GM19452 (cell line): ENCODE measurements around the gene UMAD1.
A peak's percentile ranks its signal among the peaks of the same experiment; 100 is the strongest.
"Not testable (repeated sequence)": the region's sequence is repeated elsewhere in the genome, so short reads cannot be mapped to it uniquely, and the experiment has no call there.

ENCODE experiments used
- ATAC-seq: cut with Tn5 transposase; IDR thresholded peaks from one replicate; pipeline ENCODE4 v1.9.1; 2021; ENCODE audit not compliant: unreplicated experiment

Gene UMAD1

GRCh38 chr7:7652798-7653540 lies 12.4 kb downstream of the UMAD1 start:
- ATAC-seq, result no peak

DNA sequence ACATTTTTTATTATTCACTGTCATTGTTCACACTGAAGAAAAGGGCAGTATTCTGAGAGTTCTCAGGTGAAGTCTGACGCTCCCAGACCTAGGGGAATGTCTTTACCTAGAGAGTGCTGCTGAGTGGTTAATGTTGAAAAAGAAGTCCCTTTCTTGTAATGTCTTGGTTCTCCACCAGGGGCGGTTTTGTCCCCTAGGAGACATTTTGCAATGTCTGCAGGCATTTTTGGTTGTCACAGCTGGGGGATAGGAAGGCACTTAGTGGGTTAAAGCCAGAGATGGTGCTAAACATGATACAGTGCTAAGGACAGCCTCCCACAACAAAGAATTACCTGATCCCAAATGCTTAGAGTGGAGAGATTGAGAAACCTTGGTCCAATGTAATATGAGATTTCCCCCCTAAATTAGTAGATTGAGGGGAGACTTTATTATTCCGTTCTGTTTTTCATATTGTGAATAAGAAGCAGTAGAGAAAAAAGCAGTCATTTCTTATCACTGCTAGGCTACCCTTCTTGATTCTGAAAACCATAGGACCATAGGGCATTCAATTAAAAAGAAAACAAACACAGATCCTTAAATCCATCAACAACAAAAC lies 13.1 kb downstream of the UMAD1 start:
- no peak for ATAC-seq

DNA sequence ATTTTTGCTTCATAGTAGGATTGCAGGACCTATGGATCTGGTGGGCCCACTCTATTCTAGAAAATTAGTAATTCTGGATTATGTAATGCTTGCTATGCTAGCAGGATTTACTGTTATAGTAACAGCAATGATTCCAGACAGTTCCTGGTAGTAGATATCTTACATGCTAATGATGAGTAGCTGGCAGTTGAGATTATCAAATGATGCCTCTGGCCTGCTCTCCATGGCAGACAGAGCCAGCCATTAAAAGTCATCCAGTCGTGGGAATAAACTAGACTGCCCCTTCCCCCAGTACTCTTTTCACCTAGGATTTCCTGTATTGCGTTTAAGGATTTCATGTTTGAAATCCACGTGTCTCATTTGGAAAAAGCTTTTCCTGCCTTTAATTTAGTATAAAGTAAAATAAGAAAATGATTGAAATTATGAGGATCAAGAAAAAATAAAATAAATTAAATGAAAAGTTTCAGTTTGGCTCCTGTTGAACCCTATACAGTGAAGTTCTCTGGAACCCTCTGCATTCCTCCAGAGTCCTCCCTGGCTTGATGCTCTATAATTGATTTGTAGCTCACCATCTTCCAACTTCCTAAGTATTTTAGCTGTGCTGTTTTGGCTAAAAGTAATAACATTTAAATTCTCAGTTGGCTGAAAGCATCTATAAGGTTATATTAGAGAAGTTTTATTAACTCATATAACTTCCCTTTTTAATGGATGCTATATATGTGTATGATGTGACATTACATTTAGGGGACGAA lies 14.6 kb downstream of the UMAD1 start:
- ATAC-seq, result no peak

GRCh38 chr7:7656459-7656858 lies 15.9 kb downstream of the UMAD1 start:
- not testable (repeated sequence) for ATAC-seq

GRCh38 chr7:7662527-7662926 lies 22.0 kb downstream of the UMAD1 start:
- no peak for ATAC-seq

DNA sequence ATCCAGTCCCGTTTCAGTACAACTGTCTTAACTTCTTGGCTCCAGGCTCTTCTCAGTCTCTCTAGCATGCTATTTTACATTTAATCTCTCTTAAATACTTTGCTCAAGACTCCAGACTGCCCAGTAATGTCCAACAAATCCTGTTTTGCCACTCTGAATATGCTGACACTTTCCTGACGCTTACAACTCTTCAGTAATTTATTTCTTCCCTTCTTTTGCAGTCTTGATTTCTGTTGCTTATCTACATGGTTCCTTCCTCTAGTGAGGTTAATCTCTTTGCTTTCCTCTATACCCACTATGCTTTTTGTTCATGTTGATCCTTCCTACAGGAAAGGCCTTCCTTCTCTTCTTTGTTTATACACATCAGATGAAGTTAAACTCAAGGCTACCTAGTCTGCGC lies 23.7 kb downstream of the UMAD1 start:
- no peak for ATAC-seq

- no peak for ATAC-seq
These were observed 24.5 kb downstream of the UMAD1 start for GRCh38 chr7:7665031-7665430.

DNA sequence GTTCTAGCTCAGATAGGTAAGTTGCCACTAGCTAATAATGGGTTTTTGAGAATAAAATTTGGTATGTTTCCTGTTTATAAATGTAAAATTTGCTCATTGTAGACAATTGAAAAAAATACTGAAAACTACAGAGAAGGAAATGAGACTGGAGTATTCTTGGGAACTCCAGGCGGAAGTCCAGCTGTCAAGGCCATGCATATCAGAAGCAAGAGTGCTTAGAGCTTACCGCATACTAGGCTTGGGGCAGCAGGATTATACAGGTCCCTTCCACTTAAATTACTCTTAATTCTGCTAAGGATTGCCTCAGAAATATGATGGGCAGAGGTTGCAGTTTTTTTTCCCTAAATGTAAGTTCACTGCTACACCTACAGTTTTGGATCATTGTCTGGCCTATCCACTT lies 26.6 kb downstream of the UMAD1 start:
- ATAC-seq, result no peak

DNA sequence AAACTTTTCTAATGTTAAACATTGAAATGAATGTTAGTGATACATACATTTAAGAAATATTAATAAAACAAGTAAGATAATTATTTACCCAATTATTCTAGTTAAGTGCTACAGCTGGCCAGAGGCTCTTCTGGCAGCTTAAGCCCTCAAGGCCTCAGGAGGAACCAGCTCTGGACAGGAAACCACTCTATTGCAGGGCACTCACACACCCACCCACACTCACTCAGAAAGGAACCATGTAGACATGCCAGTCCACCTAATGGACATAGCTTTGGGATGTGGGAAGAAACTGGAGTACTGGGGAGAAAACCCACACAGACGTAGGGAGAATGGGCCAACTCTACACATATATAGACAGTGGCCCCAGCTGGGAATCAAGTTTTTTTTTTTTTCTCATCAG lies 28.2 kb downstream of the UMAD1 start:
- no peak for ATAC-seq

- ATAC-seq, result no peak
These were observed 29.9 kb downstream of the UMAD1 start for GRCh38 chr7:7670490-7670889.

- no peak for ATAC-seq
These were observed 30.8 kb downstream of the UMAD1 start for GRCh38 chr7:7671361-7671760.

DNA sequence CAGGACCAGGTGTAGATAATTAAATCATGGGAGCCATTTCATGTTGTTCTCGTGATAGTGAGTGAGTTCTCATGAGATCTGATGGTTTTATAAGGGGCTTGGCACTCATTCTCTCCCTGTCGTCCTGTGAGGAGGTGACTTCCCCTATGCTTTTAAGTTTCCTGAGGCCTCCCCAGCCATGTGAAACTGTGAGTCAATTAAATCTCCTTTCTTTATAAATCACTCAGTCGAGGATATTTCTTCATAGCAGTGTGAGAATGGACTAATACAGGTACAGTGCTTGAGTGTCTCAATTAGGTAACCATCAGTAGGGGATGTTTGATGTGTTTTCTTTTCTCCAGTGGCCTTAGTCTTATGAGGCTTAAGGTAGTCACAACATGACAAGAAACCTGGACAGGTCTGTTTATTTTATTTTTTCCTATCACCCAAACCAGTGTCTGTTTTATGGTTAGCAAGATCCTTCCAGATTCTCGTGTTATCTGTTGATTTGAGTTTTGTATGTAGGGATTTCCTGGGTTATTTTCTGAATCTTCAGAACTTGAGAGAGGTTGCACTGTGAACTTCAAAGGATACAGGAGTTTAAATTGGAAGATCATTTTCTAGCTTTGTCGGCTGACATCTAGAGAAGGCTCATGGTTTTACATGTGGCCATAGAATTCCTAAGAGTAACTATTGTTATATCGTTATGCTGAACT lies 32.1 kb downstream of the UMAD1 start:
- ATAC-seq, result no peak

DNA sequence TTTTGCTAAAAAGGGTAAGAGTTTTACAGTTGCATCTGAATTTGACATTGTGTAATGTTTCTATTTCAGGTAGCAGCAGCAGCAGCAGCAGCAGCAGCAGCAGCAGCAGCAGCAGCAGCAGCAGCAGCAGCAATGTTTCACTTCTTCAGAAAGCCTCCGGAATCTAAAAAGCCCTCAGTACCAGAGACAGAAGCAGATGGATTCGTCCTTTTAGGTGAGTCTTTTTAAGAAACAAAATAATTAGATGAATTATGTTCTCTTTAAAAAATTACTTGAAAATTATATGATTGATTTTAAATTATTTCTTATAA lies 32.6 kb downstream of the UMAD1 start:
- no peak for ATAC-seq

DNA sequence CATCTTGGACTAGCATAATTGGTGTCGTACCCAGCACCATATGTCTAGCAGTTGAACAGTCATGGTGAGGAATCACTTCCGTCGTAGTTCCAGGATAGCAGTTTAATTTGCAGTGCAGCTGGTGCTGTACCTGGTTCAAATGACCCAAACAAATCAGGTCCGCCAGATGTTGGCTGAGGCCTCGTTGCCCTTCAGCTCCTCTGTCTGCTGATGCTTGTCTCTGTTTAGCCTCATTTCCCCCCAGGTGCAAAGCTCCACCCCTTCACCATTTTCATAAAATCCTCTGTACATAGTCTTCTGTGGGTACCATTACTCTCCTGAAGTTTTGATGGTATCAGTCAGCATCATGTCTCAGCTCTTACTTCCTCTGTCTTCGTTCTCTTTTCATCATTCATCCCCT lies 35.1 kb downstream of the UMAD1 start:
- ATAC-seq, result no peak

GRCh38 chr7:7679640-7680039 lies 39.1 kb downstream of the UMAD1 start:
- ATAC-seq, result not testable (repeated sequence)

GRCh38 chr7:7681191-7681935 lies 40.8 kb downstream of the UMAD1 start:
- peak; percentile 71 for ATAC-seq

DNA sequence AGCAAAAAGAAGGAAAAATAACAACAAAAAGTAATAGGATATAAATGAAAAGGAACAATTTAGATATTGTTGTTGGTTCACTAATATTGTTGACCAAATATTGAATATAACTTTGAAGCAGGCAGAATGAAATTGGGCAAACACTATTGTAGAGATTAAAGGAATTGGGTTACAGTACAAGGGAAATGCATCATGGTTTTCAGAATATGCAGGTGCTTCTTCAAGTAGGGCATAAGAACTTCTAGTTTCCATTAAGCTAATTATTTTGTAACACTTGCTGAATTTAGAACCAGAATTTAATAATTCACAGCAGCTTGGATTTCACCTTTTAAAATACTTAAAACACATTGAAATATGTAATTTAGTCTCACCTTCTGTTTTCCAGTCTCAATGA lies 41.4 kb downstream of the UMAD1 start:
- ATAC-seq, result no peak

DNA sequence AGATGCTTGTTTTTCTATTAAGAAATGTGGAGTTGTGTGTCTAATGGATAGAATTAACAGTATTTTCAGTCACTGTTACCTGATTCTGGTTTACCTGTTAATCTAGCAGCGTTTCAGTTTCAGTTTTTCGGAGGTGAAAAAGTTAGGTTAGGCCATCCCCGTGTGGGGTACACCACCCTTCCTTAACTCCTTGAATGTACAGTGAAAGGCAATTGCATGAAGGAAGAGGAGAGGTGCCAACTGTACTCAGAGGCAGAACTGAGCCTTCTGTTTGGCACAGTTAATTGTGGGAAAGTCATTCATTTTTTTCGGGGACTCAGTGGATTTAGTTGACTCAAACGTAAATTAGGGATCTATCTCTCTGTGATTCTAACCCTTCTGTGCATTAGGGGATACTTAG lies 42.3 kb downstream of the UMAD1 start:
- ATAC-seq, result no peak

DNA sequence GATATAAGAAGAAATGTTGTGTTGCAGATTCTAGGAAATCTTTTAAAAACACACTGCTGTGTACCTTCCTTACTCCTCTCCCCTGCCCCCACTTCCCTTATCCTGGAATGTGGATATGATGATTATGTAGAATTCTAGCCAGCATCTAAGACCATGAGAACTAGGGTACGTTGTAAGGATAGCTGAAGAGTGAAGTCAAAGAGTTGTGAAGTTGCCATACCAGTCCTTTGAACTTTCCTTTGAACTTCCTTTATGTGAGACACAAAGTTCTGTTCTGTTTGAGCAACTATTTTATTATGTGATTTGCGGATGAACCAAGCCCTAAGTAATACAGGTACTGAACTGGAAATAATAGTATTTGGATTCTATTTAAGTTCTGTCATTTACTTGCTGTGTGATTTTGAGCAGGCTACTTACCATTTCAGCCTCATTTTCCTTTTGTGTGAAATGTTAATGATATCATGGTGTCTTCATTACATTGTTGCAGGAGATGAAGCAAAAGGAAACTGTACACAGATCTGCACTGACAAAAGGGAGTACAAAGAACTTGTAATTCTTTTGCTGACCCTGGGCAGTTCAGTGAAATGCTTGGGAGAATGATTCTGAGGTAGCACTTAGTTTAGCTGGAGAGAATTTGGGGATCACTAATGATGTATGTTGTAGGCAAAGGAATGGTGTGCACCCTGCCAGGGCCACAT lies 46.4 kb downstream of the UMAD1 start:
- no peak for ATAC-seq

GRCh38 chr7:7687800-7688199 lies 47.2 kb downstream of the UMAD1 start:
- no peak for ATAC-seq

DNA sequence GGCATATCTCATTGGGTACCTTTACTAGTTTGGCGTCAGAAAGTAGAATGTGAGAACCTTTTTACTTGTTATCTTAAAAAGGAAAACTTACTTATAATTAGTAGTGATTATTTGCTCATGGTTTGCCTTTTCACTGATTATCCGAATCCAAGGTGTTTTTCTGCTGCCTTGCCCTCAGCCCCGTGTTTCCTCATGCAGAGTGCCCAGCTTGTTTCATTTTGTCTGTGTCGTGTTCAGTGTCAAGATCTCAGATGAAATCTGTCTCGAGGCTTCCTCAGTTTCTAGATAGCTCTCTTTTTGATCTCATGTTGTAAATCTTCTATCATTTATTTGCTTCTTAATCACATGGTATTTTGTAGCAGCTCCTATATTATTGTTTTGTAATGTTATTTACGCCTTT lies 47.8 kb downstream of the UMAD1 start:
- no peak for ATAC-seq
